A673 (cell line): Measurements from ENCODE around the gene RAD21L1.

Experiments
- CTCF ChIP-seq: fragments of 300-800, 200-600 bp; sonication (generic); conservative IDR thresholded peaks from 2 replicates; pipeline ENCODE4 v1.5.1; 2017; ENCODE audit warnings: low read depth, mild to moderate bottlenecking, antibody characterized with exemption, low read length, moderate library complexity, mixed read lengths
- EZH2 ChIP-seq: fragments of 200-600 bp; sonication (generic); IDR thresholded peaks from 2 replicates; pipeline ENCODE4 v1.6.1; 2017; ENCODE audit warnings: borderline replicate concordance, low read depth, mild to moderate bottlenecking, mixed read lengths, antibody characterized with exemption, low read length; ENCODE audit not compliant: poor library complexity, severe bottlenecking

GRCh38 chr20:1272368-1273100 is 46.7 kb downstream of the RAD21L1 start:
- TF ChIP-seq CTCF (no peak), EZH2 (no peak)
